Measurements from ENCODE around the gene CST1.
"Not testable (repeated sequence)": the region's sequence is repeated elsewhere in the genome, so short reads cannot be mapped to it uniquely, and the experiment has no call there.

CST1 gene

DNA sequence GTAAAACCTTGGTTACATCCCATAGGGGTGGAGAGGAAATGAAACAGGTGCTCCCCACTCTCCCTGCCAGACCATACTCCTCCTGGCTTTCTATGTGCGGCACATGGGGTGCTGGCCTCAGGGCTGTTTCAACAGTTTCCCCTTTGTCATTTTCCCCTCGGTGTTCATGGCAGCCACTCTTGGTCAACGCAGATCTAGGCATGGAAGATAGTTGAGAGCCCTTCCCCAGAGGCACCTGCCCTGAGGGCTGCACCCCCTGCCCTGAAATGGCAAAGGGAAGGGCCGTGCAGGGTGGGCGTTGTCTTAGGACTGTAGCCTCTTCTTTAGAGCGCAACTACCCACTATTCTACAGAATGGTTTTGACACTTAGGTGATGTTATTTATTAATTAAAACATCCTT lies 4.4 kb downstream of the CST1 start:
- TF ChIP-seq, protein P1, sequence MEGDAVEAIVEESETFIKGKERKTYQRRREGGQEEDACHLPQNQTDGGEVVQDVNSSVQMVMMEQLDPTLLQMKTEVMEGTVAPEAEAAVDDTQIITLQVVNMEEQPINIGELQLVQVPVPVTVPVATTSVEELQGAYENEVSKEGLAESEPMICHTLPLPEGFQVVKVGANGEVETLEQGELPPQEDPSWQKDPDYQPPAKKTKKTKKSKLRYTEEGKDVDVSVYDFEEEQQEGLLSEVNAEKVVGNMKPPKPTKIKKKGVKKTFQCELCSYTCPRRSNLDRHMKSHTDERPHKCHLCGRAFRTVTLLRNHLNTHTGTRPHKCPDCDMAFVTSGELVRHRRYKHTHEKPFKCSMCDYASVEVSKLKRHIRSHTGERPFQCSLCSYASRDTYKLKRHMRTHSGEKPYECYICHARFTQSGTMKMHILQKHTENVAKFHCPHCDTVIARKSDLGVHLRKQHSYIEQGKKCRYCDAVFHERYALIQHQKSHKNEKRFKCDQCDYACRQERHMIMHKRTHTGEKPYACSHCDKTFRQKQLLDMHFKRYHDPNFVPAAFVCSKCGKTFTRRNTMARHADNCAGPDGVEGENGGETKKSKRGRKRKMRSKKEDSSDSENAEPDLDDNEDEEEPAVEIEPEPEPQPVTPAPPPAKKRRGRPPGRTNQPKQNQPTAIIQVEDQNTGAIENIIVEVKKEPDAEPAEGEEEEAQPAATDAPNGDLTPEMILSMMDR (IDR thresholded peaks at IDR 0.05; ENCODE audit: low read length, missing control alignments): no peak
- no peak for DNase-seq (ENCODE audit: low read depth)
- H3K4me3 ChIP-seq (replicated peaks; ENCODE audit: low read depth, low read length): no peak overlapping the region

DNA sequence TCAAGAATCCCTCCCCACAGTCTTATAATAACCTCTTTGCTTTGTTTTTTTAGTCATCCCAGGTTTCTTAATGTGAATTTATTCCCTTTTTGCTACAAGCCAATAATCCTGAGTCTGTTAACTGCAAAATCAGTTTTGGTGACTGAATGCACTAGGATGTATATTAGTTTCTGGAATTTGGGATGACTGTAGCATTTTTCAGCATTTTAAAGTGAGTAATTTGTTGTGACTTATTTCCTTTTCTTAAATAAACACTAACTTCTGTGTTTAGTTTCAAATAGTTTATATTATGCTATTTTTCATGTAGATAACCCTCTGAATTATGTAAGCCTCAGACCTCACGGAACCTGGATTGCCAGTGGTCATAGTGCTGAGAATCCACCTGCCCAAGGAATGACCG lies 5.5 kb downstream of the CST1 start:
- TF ChIP-seq, protein P1 (IDR thresholded peaks at IDR 0.05; ENCODE audit: low read length, missing control alignments): no peak
- no peak overlapping the region for H3K4me3 ChIP-seq (replicated peaks; ENCODE audit: low read depth, low read length)
- DNase-seq (ENCODE audit: low read depth): no peak

DNA sequence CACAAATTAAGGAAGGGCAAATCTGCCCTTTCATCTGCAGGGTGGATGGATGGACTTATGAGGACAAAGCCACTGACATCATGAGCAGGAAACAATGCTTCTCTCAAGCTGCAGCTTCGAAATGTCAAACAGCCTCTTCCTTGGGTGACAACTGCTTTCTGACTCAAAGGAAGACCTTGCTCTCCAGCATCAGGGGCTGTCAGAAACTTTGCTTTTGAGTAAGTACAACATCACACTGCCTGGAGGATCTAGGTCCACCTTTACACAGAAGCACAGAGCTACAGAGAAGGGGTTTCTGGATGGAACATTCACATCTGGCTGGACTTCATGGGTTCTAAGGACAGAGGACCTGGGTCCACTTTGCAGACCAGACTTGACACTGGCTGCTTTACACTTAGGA lies 5.9 kb downstream of the CST1 start:
- TF ChIP-seq, protein P1 (IDR thresholded peaks at IDR 0.05; ENCODE audit: low read length, missing control alignments): no peak
- H3K4me3 ChIP-seq (replicated peaks; ENCODE audit: low read depth, low read length): no peak overlapping the region
- no peak for DNase-seq (ENCODE audit: low read depth)

DNA sequence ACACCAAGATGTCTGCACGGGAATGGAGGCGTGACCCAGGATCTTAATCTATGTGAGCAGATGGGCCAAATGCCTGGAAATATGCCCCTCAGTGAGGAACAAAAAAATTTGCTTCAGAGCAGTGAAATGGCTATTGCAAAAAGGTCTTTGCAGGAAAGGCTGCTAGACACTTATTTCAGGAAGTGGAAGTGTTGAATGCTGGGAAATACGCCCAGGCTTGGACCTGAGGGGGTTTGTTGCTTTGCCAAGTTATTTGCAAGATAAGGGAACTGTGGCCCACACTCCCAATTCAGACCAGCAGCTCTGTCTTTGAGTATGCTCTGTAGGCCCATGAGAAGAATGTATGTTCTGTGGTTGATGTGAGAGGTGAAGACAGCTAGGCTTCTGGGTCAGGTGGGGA lies 15.3 kb downstream of the CST1 start:
- DNase-seq (ENCODE audit: low read depth); H3K4me3 ChIP-seq (replicated peaks; ENCODE audit: low read depth, low read length): not testable (repeated sequence)

DNA sequence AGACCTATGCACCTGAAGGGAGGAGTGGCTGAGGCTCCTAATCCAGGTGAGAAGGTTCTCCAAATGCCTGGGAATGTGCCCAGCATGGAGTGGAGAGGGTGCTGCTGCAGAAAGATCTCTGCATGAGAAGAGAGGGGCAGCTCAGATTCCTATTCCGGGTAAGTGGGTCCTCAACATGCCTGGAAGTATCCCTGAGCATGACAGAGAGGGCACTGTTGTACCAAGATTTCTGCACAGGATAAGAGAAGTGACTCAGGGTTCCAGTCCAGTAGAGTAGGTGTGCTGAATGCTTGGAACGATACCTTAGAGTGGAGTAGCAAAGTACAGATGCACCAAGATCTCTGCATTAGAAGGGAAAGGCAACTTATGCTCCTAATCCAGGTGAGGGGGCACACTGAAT lies 15.8 kb downstream of the CST1 start:
- DNase-seq (ENCODE audit: low read depth); H3K4me3 ChIP-seq (replicated peaks; ENCODE audit: low read depth, low read length): not testable (repeated sequence)

DNA sequence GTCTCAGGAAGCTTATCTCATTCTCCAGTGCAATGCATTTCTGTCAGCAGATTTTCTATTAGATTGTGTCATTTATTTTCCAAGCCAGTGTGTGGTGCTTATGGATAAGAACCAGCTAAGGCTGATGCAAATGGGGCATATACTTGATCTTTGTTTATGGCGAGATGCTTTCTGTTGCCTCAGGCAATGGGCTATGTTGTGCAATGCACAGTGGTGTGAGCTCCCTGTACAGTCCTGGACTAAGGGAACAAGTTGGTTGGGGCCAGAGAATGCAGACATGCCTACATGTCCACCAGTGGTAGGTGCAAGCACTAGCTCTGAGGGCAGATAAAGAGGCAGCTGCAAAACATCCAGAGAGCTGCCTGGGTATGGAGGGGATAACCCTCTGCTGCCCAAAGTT lies 16.3 kb downstream of the CST1 start:
- not testable (repeated sequence) for H3K4me3 ChIP-seq (replicated peaks; ENCODE audit: low read depth, low read length); DNase-seq (ENCODE audit: low read depth)

DNA sequence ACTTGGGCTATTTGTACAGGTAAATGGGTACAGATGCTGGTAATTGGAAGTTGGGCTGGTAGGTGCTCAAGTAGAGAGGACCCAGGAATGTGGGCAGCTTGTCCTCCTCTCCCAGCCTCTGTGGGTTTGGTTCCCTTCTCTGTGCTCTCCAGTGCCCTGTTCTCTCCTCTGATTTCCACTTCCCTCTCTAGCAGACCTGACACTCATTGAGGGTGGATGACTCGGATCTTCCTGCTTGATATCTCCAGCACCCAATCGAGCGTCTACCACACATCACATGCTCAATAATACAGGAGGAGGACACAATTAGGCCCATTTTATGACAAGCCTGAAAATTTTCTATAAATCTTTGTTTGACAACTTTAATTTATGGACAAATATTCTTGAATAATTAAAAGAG lies 23.7 kb downstream of the CST1 start:
- TF ChIP-seq, protein P1 (IDR thresholded peaks at IDR 0.05; ENCODE audit: low read length, missing control alignments): no peak
- H3K4me3 ChIP-seq (replicated peaks; ENCODE audit: low read depth, low read length): no peak overlapping the region
- no peak for DNase-seq (ENCODE audit: low read depth)

DNA sequence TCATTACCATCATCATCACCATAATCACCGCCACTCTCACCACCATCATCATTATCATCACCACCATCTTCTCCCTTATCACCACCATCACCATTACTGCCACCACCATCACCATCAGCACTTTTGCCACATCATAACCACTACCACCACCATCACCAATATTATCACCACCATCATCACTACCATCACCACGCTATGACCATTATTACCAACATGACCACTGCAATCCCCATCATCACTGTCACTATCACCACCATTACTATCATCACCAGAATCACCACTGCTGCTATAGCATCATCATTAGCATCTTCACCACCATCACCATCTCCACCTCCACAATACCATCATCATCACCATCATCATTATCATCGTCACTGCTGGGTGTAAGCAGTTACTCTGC lies 25.6 kb downstream of the CST1 start:
- no peak overlapping the region for H3K4me3 ChIP-seq (replicated peaks; ENCODE audit: low read depth, low read length)
- TF ChIP-seq, protein P1 (IDR thresholded peaks at IDR 0.05; ENCODE audit: low read length, missing control alignments): no peak
- DNase-seq (ENCODE audit: low read depth): no peak

DNA sequence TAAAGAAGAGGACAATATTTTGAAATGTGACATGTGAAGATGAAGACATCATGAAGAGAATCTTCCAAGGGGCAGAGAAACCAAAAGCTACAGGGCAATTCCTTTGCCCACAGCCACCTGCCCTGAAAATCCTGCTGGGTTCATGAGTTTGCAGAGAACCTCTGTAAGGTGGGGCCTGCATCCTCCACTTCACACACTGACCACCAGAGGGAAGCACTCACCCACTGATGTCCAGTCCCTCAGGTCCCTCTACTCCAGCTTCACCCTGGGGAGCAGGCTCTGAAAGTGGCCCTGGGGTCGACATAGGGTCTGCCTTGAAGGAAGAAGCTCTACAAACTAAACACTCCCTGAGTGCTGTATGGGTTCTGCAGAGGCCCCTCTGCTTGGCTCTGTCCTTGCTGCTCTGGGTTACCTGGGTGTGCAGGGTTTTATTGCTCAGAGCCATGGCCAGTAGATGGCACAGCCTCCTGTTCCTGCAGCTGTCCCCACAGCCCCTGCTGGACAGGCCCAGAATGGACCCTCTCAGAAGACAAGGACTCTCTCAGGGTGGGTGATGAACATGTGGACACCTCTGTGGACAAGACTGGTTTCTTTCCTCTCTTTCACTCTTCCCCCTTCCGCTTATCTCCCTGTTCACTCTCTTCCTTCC lies 27.0 kb downstream of the CST1 start:
- DNase-seq (ENCODE audit: low read depth): peak; percentile 39
- TF ChIP-seq, protein P1 (IDR thresholded peaks at IDR 0.05; ENCODE audit: low read length, missing control alignments): peak; percentile 48

DNA sequence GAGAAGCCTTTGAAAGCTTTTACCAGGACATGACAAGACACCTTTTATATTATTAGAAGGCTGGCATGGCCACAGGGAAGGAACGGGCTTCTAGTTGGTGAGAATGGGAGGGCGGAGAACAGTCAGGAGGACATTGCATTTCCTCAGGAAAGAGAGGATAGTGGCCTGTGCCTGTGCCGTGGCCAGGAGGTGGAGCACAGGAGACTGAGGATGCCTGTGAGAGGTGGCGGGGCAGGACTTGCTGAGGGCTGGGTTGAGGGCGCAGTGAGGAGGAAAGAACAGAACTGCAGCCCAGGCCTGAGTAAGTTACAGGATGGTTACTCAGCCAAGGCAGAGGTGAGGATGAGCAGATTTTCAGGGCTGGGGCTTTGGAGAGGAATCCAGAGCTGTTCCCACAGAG lies 27.9 kb downstream of the CST1 start:
- H3K4me3 ChIP-seq (replicated peaks; ENCODE audit: low read depth, low read length); DNase-seq (ENCODE audit: low read depth): not testable (repeated sequence)

More for the DNA sequence above, 27.0 kb downstream of the CST1 start:
- H3K4me3 ChIP-seq (replicated peaks; ENCODE audit: low read depth, low read length): not testable (repeated sequence)
